Renal cortical epithelial cell (primary cell): ENCODE data around the gene PSG5. TPM values are rescaled to one million over a fixed set of nuclear protein-coding genes. Genes with fewer than 3 reads are reported as not detected.
"Not testable (repeated sequence)": the region's sequence is repeated elsewhere in the genome, so short reads cannot be mapped to it uniquely, and the experiment has no call there.

Experiments
- DNase-seq: peaks from one replicate; pipeline ENCODE4 v3.0.0-alpha.2; 2011; ENCODE audit warnings: low read depth
- total RNA-seq: library from RNA; depleted of rRNA; stranded (reverse); fragments of >200 nt; gene quantifications from 2 replicates; pipeline ENCODE4 v1.2.3, GENCODE V29; 2014

Gene PSG5
- total RNA-seq, 1 donor from 2014 or later = 8.4 TPM

DNA sequence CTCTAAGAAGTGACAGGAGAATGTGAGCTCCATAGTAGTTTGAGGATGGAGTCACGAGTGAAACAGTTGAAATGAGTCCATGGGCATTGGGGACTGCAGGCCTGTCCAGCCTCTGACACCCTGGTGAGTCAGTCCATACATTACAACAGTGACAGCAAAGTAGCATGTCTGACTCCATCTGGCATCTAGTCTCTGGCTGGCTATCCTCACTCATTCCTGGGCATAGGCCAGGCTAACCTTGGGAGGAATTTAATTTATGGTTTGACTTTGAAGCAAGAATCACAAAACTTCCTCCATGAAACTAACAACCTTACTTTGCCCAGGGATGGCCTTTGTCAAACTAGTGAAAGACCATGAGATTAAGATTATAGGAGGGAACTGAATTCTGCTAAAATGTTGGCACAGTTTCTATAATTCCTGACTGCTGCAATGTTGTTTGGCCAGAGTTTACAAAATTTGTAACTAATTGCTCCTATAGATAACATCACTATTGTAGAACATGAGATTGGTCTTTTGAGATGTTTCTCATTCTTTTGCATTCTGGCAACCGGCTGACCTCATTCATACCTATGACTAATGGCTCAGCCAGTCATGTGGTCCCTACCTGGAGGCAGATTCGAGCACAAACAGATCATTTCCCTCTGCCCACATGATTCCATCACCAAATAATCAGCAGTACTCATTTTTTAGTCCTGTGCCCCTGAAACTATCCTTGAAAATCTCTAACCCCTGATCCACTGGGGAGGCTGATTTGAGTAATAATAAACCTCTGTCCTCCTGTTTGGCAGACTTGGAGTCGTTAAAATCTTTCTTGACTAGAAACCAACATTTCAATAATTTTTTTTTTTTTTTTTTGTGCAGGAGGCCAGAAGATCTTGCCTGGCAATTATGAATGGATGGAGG lies 4.2 kb downstream of the PSG5 start:
- peak; percentile 80 for DNase-seq

DNA sequence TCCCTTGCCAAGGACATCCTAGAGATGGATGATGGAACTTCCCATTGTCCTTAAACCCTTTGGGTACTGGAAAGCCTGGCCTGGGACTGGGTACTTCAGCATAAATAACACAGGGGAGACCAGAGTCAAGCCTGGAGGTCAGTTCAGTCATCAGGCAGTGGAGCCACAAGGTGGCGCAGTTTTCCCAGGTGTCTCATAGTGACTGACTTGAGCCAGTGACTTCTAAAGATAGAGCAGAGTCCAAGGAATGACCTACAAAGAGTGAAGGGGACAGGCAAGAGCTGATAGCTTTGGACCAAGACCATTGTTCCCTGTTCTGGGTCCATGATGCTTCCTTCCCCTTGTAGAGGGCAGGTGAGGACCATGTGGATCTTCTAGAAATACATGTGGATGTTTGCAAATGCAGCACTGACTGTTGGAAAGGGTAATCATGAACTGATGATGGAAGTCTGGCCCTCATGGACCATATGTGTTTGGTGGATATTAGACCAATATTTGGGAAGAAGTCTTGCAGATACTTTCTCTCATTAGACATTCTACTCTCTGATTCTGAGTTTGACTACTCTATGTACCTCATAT lies 6.7 kb downstream of the PSG5 start:
- not testable (repeated sequence) for DNase-seq

DNA sequence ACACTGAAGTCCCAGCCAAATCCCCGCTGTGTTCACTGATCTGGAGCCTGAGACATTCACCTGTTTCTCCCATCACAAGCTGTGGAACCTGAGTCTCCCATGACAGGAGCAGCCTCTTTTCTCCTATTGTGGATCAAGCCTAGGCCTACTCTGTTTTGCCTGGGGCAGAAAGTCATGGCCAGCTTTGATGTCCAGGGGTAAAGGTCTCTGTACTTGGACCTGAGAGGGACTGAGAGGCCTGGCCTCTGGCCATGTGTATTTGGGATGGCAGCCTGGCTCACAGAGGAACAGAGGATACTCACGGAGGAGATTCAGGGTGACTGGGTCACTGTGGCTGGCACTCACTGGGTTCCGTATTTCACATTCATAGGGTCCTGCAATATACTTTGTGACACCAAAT lies 7.8 kb downstream of the PSG5 start:
- not testable (repeated sequence) for DNase-seq

DNA sequence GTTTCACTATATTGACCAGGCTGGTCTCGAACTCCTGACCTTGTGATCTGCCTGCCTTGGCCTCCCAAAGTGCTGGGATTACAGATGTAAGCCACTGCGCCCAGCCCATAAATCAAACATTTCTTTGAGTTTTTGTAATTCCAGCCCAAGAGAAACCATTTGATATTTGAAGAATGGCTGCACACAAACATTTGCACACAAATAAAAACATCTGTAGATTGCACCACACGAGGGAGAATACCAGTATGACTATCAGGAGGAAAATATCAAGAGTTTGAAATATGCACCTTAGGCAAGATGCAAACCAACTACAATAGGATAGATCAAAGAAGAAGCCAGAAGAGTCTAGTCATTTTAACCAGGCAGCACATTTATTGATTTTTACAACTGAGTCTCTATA lies 20.4 kb downstream of the PSG5 start:
- not testable (repeated sequence) for DNase-seq

DNA sequence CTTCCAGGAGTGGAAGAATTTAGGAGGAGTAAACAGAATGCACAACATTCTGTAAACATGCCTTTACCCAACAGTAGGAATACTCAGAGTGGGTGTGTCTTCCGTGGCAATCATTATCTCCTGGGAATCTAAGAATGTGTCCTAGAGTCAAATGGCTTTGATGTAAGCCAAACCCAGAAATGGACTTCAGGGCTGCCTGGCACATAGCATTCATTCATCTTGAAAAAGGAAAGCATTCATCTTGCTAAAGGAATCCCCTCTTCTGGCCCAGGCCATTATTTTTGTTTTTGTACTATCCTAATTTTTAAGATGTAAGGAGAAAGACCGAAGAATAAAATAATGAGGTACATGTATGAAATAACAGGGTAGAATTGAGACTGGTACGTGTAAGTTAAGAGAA lies 23.2 kb downstream of the PSG5 start:
- not testable (repeated sequence) for DNase-seq

DNA sequence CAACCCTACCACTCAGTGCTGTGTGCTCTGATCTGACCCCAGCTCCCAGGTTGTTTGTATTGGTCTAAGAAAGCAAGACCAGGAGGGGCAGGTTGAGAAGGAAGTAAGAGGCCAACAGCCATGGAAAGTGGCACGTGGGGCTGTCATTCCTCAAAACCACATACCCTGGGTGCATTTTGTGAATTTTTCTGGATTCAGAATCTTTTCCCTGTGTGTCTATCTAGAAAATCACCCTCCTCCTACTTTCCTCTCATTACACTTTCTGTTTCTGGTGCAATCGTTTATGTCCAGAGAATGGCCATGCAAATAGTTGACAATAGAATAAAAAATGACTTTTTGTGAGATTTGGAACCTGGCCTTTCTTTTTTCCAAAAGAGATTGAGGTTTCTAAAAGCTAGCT lies 24.1 kb downstream of the PSG5 start:
- not testable (repeated sequence) for DNase-seq

DNA sequence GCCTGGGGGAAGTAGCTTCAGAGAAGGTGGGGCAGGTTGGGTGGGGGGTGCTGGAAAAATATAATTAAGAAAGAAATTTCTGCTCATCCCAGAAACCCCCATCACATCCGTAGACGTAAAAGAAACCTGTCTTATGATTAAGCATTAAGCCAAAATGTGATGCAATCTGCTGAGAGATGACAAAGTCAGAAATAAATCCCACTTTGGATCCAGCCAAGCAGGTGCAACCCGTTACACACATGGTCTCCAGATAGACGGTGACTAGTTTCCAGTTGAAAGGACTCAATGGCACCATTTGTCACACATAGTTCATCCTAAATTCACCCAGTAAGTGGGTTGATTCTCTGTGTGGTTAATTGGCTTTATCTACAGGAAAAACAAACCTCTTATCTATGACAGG lies 34.1 kb downstream of the PSG5 start:
- no peak for DNase-seq

DNA sequence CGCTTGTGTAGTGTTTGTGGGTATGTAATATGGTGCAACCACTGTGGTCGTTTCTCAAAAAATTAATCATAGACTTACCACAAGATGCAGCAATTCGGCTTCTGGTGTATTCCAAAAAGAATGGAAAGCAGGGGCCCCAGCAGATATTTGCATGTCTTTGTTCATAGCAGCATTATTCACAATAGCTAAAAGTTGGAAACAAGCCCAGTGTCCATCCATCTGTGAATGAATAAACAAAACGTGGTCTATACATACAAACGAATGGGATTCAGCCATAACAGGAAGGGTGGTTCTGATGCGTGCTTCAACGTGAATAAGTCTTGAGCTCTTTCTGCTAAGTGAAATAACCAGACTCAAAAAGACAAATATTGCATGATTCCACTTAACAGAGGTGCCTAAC lies 36.5 kb downstream of the PSG5 start:
- DNase-seq = peak; percentile 53

DNA sequence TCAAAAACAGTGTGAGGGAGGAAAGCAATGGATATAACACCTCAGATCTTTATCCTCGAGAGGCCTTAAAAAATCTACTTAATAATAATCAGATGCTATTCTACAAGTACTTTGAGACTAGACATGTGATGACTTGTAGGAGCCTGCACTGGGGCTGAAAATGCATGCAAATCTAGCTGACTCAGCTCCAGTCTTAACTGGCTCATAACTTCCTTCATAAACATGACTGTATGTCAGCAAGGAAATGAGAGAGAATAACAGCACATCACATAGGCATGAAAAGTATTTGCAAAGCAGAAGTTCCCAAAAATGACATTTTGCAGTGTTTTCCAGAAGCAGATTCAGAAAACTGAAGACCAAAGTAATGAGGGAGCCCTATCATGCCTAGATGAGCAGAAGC lies 38.1 kb downstream of the PSG5 start:
- peak; percentile 42 for DNase-seq

DNA sequence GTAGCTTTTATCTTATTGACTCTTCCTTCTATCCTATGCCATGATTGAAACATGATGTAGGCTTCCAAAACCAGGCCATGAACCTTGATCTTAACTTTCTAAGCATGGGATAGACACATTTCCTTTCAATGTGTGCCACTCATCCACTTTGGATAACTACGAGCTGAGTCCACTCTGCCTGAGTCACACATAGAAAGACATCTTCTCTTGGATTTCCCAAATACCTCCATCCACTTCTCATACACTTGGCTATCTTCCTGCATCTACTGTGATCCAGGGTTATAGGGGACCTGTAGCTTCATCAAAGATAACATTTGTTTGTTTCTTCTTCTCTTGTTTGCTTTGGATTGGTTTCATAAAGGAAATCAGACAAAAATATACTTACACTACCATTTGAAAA lies 44.6 kb downstream of the PSG5 start:
- not testable (repeated sequence) for DNase-seq

DNA sequence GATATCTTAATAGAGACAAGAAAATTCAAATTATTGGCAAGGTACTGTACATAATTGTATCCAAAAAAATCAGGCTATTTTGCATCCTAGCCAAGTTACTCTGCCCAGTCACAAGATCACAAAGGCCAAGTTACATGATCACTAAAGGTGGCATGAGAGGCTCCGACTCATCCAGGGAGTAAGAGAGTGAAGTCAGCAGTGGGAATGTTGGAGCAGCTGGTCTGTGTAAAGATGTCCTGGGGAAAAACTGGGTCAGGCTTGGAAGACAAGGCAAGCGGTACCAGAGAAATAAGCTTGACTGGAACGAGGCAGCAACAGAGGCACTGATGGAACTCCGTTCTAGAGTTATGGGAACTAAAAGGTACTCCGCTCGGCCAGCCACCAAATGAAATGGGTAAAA lies 53.6 kb downstream of the PSG5 start:
- DNase-seq = no peak

DNA sequence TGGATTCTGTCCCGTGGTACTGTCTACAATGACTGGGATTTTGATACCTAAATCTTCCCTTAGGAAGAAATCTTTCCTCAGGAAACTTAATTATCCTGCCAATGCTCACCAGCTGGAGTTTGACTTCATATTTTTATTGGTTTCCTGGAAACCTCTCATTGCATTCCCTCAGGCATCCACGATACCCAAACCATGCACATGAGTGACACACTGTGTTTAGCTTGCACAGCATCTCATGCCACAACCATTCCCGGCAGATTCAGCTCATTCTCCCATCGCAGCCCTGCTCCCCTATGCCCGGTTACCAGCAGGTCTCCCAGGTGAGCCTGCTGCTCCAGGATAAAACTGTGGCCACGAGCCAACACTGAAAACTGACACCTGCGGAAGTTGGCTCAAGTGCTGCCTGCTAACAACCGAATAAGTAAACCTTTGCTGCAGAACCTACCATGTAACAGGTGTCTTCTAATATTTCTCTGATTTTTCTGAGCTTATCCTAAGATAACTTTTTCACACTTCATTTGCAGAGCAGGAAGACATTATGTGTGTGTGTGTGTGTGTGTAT lies 55.0 kb downstream of the PSG5 start:
- DNase-seq = not testable (repeated sequence)

DNA sequence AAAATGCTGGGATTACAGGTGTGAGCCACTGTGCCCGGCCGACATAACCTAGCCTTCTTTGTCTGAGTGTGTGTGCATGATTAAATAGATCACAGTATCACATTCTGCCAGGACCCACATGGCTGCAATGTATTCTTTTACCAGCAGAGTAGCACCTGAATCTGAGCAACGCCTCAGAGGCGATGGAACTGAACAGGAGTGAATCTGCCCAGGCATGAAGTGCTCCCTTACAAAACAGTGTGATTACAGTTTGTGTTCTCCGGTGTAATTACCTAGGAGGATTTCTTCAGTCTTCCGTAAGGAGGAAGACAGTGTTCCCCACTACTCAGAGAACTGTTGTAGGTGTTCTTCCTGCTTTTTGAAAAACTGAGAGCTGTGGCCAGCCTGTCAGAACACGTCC lies 57.1 kb downstream of the PSG5 start:
- not testable (repeated sequence) for DNase-seq

DNA sequence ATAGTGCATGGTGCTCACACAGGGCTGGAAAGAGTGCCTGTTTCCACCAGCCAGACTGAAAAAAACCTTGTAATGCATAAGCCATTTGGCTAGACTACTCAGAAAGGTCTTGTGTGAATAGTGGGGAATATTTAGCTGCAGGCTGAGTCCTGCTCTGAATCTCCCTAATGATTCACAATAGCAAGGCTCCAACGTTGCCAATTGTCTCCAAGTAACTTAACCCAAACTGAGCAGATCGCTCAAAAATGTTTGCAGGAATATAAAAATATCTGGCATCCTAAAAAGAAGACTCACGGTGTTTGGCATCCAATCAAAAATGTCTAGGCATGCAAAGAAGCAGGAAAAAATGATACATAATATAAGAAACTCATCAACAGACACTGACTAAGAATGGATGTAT lies 59.0 kb downstream of the PSG5 start:
- not testable (repeated sequence) for DNase-seq

DNA sequence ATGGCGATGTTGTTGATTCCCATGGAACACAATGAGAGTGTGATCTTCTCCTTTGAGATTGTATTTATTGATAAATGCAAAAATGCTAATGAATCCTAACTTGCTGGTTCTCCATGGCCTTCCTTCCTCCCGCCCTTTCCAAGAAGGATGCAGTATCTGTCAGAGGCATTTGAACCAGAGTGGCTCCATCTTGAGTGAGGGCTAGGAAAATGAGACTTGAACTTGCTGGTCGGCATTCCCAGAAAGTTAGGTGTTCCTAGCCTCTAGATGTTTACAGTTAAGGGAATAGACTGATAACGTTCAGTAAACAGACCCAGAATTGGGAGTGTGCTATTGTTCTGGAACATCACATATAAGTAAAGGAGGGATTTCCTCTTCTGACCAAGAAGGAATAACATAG lies 59.6 kb downstream of the PSG5 start:
- no peak for DNase-seq

DNA sequence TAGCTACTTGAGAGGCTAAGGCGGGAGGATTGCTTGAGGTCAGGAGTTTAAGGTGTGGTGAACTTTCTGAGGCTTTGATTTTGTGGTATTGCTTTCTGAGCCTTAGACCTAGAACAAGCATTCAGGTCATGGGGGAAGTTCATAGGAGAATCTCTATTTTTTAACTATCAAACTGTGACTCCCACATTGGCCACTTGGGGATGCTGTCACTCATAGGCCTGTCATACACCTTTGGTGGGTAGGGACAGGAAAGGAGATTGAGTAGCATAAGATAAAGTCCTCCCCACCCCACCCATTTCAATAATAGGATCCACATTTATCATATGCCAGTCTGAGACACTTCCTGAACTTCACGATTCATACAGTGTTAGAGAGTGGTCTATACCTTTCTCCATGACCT lies 62.0 kb downstream of the PSG5 start:
- DNase-seq = no peak

DNA sequence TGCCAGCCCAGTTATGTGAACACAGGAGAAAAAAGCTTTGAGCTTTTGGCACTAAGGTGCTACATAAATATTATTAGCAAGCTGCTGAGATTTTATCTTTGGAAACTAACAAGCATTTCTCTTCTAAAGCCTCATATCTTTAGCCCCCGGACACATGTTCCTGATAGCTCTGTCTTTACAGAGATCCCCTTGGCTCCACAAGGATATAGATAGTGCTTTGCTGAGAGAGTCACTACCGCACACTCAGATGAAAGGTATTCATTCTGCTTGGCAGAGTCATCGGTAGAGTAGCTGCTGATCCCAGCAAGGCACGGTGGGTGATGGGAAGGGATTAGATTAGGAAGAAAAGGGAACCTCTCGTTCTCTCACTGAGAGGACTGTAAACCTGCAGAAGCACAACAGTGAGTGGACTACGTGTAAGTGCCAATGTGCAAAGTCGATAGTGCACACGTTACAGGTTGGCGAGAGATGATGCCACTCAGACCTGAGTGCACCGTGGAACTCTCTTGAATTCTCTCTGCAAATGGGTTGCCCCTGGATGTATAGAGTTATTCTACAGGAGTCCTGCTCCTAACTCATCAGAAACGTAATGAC lies 65.8 kb downstream of the PSG5 start:
- DNase-seq = not testable (repeated sequence)

DNA sequence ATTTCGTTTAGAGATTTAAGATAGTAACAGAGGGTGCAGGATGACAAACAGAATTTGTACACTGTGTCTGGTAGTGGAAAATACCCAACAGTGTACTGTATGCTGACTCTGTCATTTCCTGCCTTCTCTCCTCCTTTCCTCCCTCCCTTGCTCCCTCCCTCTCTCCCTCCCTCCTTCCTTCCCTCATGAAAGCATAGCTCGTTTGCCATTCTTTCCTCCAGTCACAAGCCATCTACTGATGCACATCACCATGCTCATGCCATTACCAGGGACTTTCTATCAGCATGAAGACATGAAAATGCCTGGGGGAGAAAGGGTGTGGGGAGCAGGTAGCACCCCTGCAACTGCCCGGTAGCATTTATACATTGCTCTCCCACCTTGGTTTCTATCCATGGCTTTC lies 66.8 kb downstream of the PSG5 start:
- DNase-seq = not testable (repeated sequence)
